Smooth muscle cell (in vitro differentiated cells): ENCODE results near the gene ATP1B3. TPM values are rescaled to one million over a fixed set of nuclear protein-coding genes. Genes with fewer than 3 reads are reported as not detected.

ENCODE experiments used
- DNase-seq: peaks from one replicate; lab custom pipeline; 2025; ENCODE audit not compliant: unreplicated experiment; lab: John Stamatoyannopoulos, UW
- H2AFZ ChIP-seq: fragments of 200-600 bp; sonication (generic); 2 replicates; pipeline ENCODE4 v1.6.0; 2016; ENCODE audit warnings: antibody characterized with exemption, low read depth, mild to moderate bottlenecking
- H3F3A ChIP-seq: fragments of 200-600 bp; sonication (generic); 2 replicates; pipeline ENCODE4 v1.6.0; 2017; ENCODE audit warnings: antibody characterized with exemption, low read depth
- H3K27ac ChIP-seq: fragments of 200-600 bp; sonication (generic); 2 replicates; pipeline ENCODE4 v1.5.1; 2016; ENCODE audit warnings: low read depth, mild to moderate bottlenecking
- H3K27me3 ChIP-seq: fragments of 200-600 bp; sonication (generic); 2 replicates; pipeline ENCODE4 v1.6.1; 2016; ENCODE audit warnings: low read depth, mild to moderate bottlenecking
- H3K36me3 ChIP-seq: fragments of 200-600 bp; sonication (generic); 2 replicates; pipeline ENCODE4 v1.5.1; 2016; ENCODE audit warnings: low read depth
- H3K4me1 ChIP-seq: fragments of 200-600 bp; sonication (generic); 2 replicates; pipeline ENCODE4 v1.5.1; 2016; ENCODE audit warnings: low read depth
- H3K4me2 ChIP-seq: fragments of 200-600 bp; sonication (generic); 2 replicates; pipeline ENCODE4 v1.6.0; 2016; ENCODE audit warnings: mild to moderate bottlenecking
- H3K4me3 ChIP-seq: fragments of 200-600 bp; sonication (generic); 2 replicates; pipeline ENCODE4 v1.5.1; 2016; ENCODE audit warnings: mild to moderate bottlenecking
- H3K79me2 ChIP-seq: fragments of 200-600 bp; sonication (generic); 2 replicates; pipeline ENCODE4 v1.6.0; 2016; ENCODE audit warnings: low read depth, mild to moderate bottlenecking
- H3K9ac ChIP-seq: fragments of 200-600 bp; sonication (generic); 2 replicates; pipeline ENCODE4 v1.6.0; 2016; ENCODE audit warnings: low read depth
- H3K9me3 ChIP-seq: fragments of 200-600 bp; sonication (generic); replicated peaks from 2 replicates; pipeline ENCODE4 v1.5.1; 2016; ENCODE audit warnings: low read depth
- H4K20me1 ChIP-seq: fragments of 200-600 bp; sonication (generic); 2 replicates; pipeline ENCODE4 v1.6.0; 2016; ENCODE audit warnings: low read depth
- WGBS: methylation state at CpG from one replicate; pipeline ENCODE4 v1.1.7; 2016; ENCODE audit warnings: low lambda C conversion rate; 5-methylcytosine and 5-hydroxymethylcytosine counted together
- polyA plus RNA-seq: library from polyadenylated mRNA; unstranded; fragments of >200 nt; fragmentation: Nextera tagmentation; extraction: Ambion mirVana; gene quantifications from 2 replicates; pipeline ENCODE4 v1.2.1, GENCODE V29; 2016
- total RNA-seq: library from RNA; depleted of rRNA; stranded (reverse); fragments of >200 nt; gene quantifications from 2 replicates; pipeline ENCODE4 v1.2.3, GENCODE V29; 2014
- TF ChIP-seq, protein P1 (sequence below): fragments of 200-600 bp; sonication (generic); IDR thresholded peaks from 2 replicates; pipeline ENCODE4 v1.5.1; 2017; ENCODE audit warnings: borderline replicate concordance, mild to moderate bottlenecking, antibody characterized with exemption; ENCODE audit not compliant: insufficient read depth, poor library complexity, severe bottlenecking

The ATP1B3 gene
- total and polyA plus RNA-seq, 2 experiments from 2014 or later, result 89.2 to 250 TPM

DNA sequence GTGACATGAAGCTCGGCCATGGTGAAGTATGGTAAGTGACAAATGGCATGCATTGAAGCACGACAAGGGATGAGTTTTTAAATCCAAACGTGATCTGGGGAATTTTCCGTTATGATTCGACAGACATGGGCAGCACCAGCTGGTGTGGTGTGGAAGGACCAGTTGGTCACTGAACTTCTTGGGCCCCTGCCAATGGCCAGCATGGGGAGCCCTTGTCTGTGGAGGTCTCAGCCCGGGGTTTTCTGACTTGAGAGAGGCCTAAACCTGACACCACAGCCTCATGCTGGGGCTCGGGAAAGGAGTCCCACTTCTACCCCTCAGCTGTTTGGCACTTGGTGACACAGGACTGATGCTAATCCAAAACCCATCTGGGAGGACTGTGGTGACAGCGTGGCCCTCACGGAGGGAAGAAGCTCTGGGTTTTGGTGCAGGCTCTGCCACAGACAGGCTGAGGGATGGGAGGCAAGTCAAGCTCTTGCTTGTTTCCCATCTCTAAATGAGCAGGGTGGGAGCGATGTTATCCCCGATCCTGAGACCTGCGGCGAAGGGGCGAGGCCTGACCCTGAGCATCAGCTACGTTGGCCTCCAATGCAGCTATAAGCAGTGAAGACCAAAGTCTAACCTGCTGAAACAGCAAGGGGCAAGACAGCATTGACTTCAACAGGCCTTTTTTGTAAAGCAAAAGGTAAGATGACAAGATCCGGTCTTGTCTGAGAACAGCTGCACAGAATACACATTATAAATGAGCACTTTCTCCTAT lies 69.5 kb downstream of the ATP1B3 start:
- no peak for DNase-seq
- H3K9me3 ChIP-seq, result no peaks in the 10 kb centered on the region
- TF ChIP-seq, protein P1, sequence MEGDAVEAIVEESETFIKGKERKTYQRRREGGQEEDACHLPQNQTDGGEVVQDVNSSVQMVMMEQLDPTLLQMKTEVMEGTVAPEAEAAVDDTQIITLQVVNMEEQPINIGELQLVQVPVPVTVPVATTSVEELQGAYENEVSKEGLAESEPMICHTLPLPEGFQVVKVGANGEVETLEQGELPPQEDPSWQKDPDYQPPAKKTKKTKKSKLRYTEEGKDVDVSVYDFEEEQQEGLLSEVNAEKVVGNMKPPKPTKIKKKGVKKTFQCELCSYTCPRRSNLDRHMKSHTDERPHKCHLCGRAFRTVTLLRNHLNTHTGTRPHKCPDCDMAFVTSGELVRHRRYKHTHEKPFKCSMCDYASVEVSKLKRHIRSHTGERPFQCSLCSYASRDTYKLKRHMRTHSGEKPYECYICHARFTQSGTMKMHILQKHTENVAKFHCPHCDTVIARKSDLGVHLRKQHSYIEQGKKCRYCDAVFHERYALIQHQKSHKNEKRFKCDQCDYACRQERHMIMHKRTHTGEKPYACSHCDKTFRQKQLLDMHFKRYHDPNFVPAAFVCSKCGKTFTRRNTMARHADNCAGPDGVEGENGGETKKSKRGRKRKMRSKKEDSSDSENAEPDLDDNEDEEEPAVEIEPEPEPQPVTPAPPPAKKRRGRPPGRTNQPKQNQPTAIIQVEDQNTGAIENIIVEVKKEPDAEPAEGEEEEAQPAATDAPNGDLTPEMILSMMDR, result no peak
- no peaks in the 10 kb centered on the region for H3K27me3 ChIP-seq
- no peak overlapping the region for H3K9ac ChIP-seq
- H3F3A ChIP-seq, result peaks cover 7% of the 10 kb centered on the region
- WGBS, result 95% methylated on average over 16 of the region's 16 CpGs
- H3K36me3 ChIP-seq, result no peaks in the 10 kb centered on the region
- H3K79me2 ChIP-seq, result no peaks in the 10 kb centered on the region
- no peaks in the 10 kb centered on the region for H3K4me1 ChIP-seq
- no peak overlapping the region for H3K27ac ChIP-seq
- no peak overlapping the region for H3K4me2 ChIP-seq
- H4K20me1 ChIP-seq, result no peaks in the 10 kb centered on the region
- no peak overlapping the region for H3K4me3 ChIP-seq
- no peak overlapping the region for H2AFZ ChIP-seq

DNA sequence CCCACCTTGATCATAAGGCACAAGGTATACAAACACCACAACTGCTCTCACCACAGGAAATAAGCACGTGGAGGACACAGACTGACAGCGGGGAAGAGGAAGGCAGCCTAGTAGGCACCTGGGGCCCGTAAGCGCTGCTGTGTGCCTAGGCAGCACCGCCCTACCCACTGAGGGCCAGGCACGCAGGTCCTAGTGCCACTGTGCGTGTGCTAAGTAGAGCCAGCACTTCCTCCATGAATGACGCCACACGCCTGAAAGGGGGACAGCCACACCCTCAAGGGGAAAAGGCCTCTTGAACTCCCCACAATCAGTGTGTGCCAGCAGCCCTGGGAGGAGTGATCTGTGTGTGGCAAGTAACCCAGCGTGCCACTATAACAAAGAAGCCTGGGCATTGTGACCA lies 73.0 kb downstream of the ATP1B3 start:
- Histone ChIP-seq H3K4me1 (peaks cover under 1% of the 10 kb centered on the region), H3K27ac (no peak overlapping the region), H3K79me2 (no peaks in the 10 kb centered on the region), H3K27me3 (no peaks in the 10 kb centered on the region), H3K4me2 (no peak overlapping the region), H3K4me3 (no peak overlapping the region), H3K36me3 (no peaks in the 10 kb centered on the region), H3F3A (no peaks in the 10 kb centered on the region), H3K9ac (no peak overlapping the region), H4K20me1 (no peaks in the 10 kb centered on the region), H3K9me3 (no peaks in the 10 kb centered on the region), H2AFZ (no peak overlapping the region)
- 97% methylated on average over 10 of the region's 10 CpGs for WGBS
- DNase-seq, result no peak
- TF ChIP-seq, protein P1, result no peak

DNA sequence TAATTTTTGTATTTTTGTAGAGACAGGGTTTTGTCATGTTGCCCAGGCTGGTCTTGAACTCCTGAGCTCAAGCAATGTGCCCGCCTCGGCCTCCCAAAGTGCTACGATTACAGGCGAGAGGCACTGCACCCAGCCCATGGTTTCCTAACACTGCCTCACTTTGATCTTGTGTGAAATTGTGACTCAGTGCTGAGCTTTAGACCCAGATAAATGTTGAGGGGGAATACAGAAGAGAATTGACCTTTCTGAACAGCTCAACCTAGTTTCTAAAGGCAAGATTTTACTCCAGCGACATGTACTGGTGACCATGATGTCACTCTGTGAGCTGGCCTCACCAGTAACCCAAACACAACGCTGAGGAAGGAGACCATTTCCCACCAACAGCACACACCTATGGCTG lies 73.5 kb downstream of the ATP1B3 start:
- Histone ChIP-seq H3K36me3 (no peaks in the 10 kb centered on the region), H3K27ac (no peak overlapping the region), H3K27me3 (no peaks in the 10 kb centered on the region), H3K4me3 (no peak overlapping the region), H3K4me1 (peaks cover 6% of the 10 kb centered on the region), H3K4me2 (no peak overlapping the region), H4K20me1 (peaks cover 3% of the 10 kb centered on the region), H3K79me2 (no peaks in the 10 kb centered on the region), H3K9ac (no peak overlapping the region), H2AFZ (no peak overlapping the region), H3F3A (no peaks in the 10 kb centered on the region), H3K9me3 (no peaks in the 10 kb centered on the region)
- TF ChIP-seq, protein P1, result no peak
- DNase-seq, result no peak
- 74% methylated on average over 6 of the region's 6 CpGs for WGBS
